GM21367 (cell line): ENCODE data around the gene GPR150.
A peak's percentile ranks its signal among the peaks of the same experiment; 100 is the strongest.

ENCODE experiments used
- ATAC-seq: cut with Tn5 transposase; IDR thresholded peaks from one replicate; pipeline ENCODE4 v1.9.1; 2021; ENCODE audit not compliant: unreplicated experiment

GPR150 gene

DNA sequence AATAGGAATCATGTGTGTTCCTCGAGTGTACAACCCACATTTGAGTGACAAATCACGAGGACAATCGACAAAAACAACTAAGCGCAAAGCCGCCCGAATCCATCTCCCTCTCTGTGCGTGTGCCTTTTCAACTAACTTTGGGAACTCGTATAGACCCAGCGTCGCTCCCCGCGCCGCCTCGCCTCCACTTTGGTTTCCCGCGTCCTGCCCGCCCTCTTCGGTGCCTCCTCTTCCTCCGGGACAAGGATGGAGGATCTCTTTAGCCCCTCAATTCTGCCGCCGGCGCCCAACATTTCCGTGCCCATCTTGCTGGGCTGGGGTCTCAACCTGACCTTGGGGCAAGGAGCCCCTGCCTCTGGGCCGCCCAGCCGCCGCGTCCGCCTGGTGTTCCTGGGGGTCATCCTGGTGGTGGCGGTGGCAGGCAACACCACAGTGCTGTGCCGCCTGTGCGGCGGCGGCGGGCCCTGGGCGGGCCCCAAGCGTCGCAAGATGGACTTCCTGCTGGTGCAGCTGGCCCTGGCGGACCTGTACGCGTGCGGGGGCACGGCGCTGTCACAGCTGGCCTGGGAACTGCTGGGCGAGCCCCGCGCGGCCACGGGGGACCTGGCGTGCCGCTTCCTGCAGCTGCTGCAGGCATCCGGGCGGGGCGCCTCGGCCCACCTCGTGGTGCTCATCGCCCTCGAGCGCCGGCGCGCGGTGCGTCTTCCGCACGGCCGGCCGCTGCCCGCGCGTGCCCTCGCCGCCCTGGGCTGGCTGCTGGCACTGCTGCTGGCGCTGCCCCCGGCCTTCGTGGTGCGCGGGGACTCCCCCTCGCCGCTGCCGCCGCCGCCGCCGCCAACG lies at the start of gene GPR150:
TSS of gene GPR150 (plus strand) at position 58 of the 840 bp plus-strand sequence. CDS start at position 247, 189 bp downstream.
- ATAC-seq, result peak; percentile 69

GRCh38 chr5:95572016-95572415 lies 47.9 kb upstream of the GPR150 start:
- no peak for ATAC-seq

DNA sequence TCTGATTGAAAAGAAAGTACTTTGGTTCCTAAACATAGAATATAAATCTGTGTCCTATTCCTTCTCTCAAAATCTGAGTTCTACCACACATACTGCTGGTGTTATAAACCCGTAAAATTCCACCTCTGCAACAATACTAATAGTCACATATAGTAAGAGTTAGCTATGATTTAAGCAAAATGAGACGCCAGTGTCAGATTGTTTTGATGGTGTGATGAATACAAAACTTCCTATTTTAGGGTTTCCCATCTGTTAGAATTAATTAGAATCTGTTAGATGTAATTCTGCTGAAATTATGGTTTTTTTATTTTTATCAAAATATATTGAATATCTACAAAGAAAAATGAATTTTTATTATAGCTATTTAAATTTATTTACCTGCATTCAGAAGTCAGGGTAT lies 38.3 kb upstream of the GPR150 start:
- no peak for ATAC-seq

DNA sequence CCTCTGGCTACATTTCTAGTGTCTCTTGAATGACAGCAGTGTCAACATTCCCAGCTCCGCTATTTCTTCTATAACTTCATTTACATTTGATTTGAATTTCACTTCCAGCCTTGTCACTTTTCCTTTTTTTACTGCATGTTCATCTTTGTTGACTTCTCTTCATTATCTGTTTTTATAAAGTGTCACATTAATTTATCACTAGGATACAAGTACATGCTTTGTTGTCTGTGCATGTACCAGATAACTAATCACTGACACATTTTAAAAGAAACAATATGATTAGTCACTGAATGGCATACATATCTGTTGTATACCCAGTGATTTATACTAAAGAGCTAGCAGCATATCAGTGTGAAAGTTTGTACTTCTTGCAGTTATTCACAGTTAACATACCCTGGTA lies 35.9 kb upstream of the GPR150 start:
- ATAC-seq, result no peak

DNA sequence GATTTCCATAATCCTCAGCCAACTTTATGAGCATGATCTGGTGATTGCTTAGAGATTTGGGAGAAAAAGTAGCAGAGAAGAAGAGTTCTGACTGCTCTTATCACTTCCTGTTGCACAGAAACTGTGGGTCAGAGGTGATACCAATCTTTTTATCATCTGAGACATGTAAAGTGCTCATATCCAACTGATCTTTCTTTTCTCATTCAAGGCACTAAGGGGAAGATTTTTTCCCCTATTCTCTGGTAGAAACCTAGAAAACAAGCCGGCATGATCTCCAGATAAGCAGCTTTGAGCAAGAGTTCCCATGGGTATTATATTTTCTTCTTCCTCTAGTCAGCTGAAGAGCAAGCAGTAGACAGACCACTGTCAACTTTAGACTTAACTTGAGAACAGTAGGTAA lies 29.0 kb upstream of the GPR150 start:
- ATAC-seq, result no peak

DNA sequence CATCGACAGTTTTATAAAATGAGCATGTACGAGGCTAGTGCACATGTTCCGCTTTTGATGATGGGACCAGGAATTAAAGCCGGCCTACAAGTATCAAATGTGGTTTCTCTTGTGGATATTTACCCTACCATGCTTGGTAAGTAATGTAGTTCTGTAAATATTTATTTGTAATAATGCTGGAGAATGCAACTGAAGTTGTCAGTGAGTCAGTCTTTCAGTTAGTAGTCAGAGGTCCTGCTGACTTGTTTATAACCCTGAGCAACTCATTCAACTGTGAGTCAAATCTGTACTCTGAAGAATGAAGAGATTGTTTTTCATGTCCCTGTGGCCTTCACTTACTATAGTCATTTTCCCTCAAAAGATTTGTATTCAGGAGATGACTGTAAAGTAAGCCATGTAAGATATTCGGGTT lies 28.4 kb upstream of the GPR150 start:
- ATAC-seq, result no peak

DNA sequence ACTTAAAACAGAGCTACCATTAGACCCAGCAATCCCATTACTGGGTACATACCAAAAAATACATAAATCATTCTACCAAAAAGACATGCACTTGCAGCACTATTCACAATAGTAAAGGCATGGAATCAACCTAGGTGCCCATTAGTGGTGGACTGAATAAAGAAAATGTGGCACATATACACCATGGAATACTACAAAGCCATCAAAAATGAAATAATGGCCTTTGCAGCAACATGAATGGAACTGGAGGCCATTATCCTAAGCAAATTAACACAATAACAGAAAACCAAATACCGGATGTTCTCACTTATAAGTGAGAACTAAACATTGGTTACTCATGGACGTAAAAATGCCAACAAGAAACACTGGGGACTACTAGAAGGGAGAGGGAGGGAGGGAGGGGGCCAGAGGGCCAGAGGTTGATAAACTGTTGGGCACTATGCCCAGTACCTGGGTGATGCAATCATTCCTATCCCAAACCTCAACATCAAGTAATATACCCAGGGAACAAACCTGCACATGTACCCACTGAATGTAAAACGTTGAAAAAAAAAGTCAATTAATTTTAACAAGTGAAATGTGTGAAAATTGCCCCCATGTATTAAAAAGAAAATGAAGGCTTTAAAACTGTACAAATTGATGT lies 24.5 kb upstream of the GPR150 start:
- no peak for ATAC-seq

- ATAC-seq, result no peak
Measured at GRCh38 chr5:95599252-95599651, 20.6 kb upstream of the GPR150 start.

- ATAC-seq, result no peak
Measured at GRCh38 chr5:95600557-95600956, 19.3 kb upstream of the GPR150 start.

- ATAC-seq, result no peak
Measured at GRCh38 chr5:95605786-95606185, 14.1 kb upstream of the GPR150 start.

DNA sequence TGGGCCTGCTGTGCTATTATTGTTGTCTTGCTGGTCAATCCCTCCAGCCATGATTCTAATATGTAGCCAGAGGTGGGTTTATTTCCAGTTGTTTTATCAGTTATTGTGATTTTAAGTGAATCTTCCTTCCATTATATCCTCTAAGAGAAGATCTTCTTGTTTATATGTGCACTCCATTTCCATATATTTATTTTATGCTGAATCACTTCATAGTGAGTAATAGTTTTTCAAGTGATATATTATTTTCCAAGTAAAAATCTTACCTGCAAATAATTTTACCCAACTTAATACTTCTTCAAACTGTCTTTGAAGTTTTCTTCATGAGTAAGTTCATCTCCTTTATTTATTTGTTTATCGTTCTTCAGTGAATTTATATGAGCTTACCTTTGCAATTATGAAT lies 13.5 kb upstream of the GPR150 start:
- ATAC-seq, result no peak

- ATAC-seq, result no peak
Measured at GRCh38 chr5:95609711-95610110, 10.2 kb upstream of the GPR150 start.

- no peak for ATAC-seq
Measured at GRCh38 chr5:95610546-95610945, 9.3 kb upstream of the GPR150 start.

GRCh38 chr5:95611396-95611795 lies 8.5 kb upstream of the GPR150 start:
- no peak for ATAC-seq

DNA sequence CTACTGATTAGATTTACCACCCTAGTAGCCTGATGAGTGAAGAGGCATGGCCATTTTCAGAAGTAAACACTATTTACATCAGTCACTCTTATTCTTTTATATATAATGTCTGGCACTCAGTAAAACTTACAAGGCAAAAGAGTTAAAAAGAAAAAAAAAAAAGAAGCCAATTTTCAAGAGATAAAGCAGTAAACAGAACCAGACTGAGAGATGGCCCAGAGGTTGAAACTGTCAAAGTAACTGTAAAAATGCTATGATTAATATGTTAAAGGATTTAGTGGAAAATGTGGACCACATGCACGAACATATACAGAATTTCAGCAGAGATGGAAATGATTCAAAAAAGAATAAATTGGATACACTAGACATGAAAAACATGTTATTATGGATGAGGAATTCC lies 6.4 kb upstream of the GPR150 start:
- ATAC-seq, result no peak

GRCh38 chr5:95615164-95615467 lies 4.8 kb upstream of the GPR150 start:
- no peak for ATAC-seq

DNA sequence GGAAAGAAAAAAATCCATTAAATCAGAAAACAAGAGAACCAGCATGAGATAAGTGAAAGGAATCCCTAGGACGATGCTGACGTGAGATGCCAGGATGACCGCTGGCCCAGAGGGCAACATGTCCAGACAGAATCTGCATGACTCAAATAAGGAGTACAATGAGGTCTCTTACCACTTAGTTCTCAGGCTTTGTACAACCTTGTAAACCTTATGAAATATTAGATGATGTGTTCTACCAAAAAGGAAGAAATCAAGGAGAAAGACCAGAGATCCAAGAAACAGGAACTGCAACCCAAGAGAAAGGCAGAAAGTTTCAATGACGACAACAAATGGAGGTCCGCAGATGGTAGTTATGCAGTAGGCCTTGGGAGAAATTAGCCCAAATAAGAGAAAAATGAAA lies 2.8 kb upstream of the GPR150 start:
- ATAC-seq, result no peak

DNA sequence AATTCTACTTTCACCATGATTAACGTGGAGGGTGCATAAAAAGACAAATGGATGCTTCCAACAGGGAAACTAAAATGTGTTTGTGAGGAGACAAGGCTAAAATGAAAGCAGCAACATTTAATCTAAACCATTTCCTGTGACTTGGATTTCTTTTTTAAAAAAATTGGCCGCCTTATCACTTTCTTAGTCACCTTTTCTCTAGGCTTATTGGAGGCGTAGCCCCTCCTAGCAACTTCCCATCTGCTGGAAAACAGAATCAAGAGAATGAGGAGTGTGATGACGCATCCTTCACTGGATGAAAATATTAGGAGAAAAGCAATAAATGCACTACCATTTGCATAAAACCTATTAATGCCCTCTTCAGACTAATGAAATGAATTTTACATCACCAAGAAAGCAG lies 791 bp upstream of the GPR150 start:
- ATAC-seq, result no peak

DNA sequence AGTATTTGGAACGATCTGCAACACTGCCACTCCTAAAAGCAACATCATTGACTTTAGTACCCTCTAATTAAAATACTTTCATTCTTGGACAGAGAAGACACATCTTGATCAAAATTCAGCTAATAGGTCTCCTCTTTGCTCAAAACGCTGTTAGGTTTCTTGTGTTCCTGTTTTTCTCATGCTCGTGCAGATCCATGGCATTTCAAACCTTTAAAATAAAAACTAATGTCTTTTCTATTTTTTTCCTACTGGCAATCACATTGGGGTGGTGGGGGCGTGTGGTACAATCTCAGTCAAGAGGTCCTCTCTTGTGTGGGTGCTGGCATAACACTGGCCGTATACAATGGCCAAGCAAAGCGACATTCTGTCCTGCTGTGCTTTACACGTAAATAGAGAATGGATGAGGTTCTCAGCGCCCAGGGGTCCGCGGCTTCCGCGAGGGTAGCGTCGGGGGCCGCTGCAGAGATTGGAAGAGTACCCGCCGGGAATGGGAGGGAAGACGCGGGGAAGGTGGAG lies 315 bp upstream of the GPR150 start:
- no peak for ATAC-seq

DNA sequence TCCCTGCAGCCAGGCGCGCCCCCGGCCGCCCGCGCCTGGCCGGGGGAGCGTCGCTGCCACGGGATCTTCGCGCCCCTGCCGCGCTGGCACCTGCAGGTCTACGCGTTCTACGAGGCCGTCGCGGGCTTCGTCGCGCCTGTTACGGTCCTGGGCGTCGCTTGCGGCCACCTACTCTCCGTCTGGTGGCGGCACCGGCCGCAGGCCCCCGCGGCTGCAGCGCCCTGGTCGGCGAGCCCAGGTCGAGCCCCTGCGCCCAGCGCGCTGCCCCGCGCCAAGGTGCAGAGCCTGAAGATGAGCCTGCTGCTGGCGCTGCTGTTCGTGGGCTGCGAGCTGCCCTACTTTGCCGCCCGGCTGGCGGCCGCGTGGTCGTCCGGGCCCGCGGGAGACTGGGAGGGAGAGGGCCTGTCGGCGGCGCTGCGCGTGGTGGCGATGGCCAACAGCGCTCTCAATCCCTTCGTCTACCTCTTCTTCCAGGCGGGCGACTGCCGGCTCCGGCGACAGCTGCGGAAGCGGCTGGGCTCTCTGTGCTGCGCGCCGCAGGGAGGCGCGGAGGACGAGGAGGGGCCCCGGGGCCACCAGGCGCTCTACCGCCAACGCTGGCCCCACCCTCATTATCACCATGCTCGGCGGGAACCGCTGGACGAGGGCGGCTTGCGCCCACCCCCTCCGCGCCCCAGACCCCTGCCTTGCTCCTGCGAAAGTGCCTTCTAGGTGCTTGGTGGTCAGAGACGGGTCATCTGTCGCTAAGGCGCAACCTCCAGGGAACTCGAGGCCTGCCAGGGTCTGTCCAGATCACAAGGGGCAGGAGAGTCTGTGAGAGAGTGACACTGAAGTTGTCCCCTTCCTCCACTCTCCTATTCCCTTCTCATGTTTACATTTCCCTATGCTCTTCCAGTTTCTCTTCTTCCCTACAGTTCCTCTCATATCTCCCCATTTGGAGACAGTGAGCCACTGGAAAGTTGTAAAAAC lies 1.3 kb downstream of the GPR150 start:
- peak; percentile 25 for ATAC-seq

- no peak for ATAC-seq
Measured at GRCh38 chr5:95621839-95622629, 2.1 kb downstream of the GPR150 start.
